ENCODE measurements around the gene MAPKAP1.
"Not testable (repeated sequence)": the region's sequence is repeated elsewhere in the genome, so short reads cannot be mapped to it uniquely, and the experiment has no call there.

MAPKAP1 gene

GRCh38 chr9:125404733-125405132 is 302.3 kb downstream of the MAPKAP1 start:
- DNase-seq, result no peak

GRCh38 chr9:125400725-125401716 is 306.0 kb downstream of the MAPKAP1 start:
- DNase-seq, result no peak

GRCh38 chr9:125400232-125400631 is 306.8 kb downstream of the MAPKAP1 start:
- DNase-seq, result not testable (repeated sequence)

GRCh38 chr9:125399666-125400065 is 307.3 kb downstream of the MAPKAP1 start:
- DNase-seq, result no peak

GRCh38 chr9:125399165-125399564 is 307.8 kb downstream of the MAPKAP1 start:
- DNase-seq, result no peak

- DNase-seq, result no peak
These were observed 308.8 kb downstream of the MAPKAP1 start for GRCh38 chr9:125398243-125398642.

- no peak for DNase-seq
These were observed 309.3 kb downstream of the MAPKAP1 start for GRCh38 chr9:125397736-125398135.

- no peak for DNase-seq
These were observed 310.2 kb downstream of the MAPKAP1 start for GRCh38 chr9:125396799-125397198.

- no peak for DNase-seq
These were observed 313.6 kb downstream of the MAPKAP1 start for GRCh38 chr9:125393426-125393825.

GRCh38 chr9:125391704-125392103 is 315.3 kb downstream of the MAPKAP1 start:
- no peak for DNase-seq

GRCh38 chr9:125388978-125389377 is 318.0 kb downstream of the MAPKAP1 start:
- no peak for DNase-seq

GRCh38 chr9:125387861-125388524 is 319.0 kb downstream of the MAPKAP1 start:
- DNase-seq, result no peak

Data from stimulated activated CD4-positive, alpha-beta T cell treated with anti-CD3 and anti-CD28 coated beads, Interleukin-2, amount 100 ng/mL, for 24 hours (primary cell).